HG02610 (cell line): Measurements from ENCODE around the gene TRIM66.
A peak's percentile ranks its signal among the peaks of the same experiment; 100 is the strongest.

Experiments used
- ATAC-seq: cut with Tn5 transposase; IDR thresholded peaks from one replicate; pipeline ENCODE4 v1.9.1; 2021; ENCODE audit warnings: mild to moderate bottlenecking, moderate library complexity; ENCODE audit not compliant: unreplicated experiment

Gene TRIM66

GRCh38 chr11:8577791-8578581 is 104.5 kb downstream of the TRIM66 start:
- ATAC-seq: no peak

- ATAC-seq: no peak
Observed at GRCh38 chr11:8574798-8575197, 107.7 kb downstream of the TRIM66 start.

- no peak for ATAC-seq
Observed at GRCh38 chr11:8573777-8574176, 108.7 kb downstream of the TRIM66 start.

- ATAC-seq: peak; percentile 82
Observed at GRCh38 chr11:8567602-8568198, 114.8 kb downstream of the TRIM66 start.

GRCh38 chr11:8566613-8567210 is 115.8 kb downstream of the TRIM66 start:
- ATAC-seq: peak; percentile 30

- ATAC-seq: no peak
Observed at GRCh38 chr11:8564526-8564925, 117.9 kb downstream of the TRIM66 start.
